NCI-H1436 treated with DMSO at 0.1 percent for 48 hours (cell line): Measurements from ENCODE around the gene CHRNA5.
"Not testable (repeated sequence)": the region's sequence is repeated elsewhere in the genome, so short reads cannot be mapped to it uniquely, and the experiment has no call there.

Experiments used
- DNase-seq: peaks from one replicate; lab custom pipeline; 2025; lab: John Stamatoyannopoulos, UW

The CHRNA5 gene

DNA sequence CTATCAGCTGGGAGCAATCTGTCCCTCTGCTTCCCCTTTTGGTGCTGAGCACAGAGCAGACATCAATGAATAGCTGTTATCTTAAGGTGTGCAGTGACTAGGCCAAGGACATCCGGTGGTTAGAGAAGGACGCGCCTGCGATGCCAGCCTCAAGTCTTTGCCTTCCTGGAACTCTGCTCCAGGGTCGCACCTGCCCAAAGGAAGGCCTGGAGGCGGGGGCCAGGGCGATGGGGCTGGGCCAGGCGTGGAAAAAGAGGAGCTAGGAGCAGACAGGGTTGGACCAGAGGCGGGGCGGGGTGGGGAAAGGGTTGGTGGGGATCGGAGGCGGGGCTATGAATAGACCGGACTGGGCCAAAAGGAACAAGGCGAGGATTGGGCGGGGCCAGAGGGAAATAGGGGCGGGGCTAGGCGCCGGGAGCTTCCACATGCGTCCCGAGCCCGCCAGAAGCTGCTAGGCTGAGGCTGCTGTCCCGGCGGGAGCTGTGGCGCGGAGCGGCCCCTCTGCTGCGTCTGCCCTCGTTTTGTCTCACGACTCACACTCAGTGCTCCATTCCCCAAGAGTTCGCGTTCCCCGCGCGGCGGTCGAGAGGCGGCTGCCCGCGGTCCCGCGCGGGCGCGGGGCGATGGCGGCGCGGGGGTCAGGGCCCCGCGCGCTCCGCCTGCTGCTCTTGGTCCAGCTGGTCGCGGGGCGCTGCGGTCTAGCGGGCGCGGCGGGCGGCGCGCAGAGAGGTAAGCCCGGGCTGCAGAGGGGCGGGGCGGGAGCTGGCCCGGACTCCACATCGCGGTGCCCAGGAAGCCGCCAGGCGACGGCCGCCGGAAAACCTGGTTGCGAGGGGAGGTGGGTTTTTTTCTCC is at the start of gene CHRNA5:
Gene CHRNA5, plus strand, starts transcription at position 424 of the 854 bp plus-strand sequence. Its CDS starts 200 bp downstream, at position 624.
- peak; percentile 66 for DNase-seq

DNA sequence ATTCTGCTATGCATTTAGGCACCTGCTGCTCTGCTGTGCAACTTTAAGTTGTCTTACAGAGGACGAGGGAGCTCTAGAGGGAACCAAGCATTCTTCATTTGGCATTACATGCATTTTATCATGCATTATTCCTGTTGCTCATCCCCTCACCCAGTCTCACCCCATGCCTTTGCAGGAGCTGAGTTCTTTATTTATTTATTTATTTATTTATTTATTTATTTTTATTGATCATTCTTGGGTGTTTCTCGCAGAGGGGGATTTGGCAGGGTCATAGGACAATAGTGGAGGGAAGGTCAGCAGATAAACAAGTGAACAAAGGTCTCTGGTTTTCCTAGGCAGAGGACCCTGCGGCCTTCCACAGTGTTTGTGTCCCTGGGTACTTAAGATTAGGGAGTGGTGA is 45.3 kb upstream of the CHRNA5 start:
- not testable (repeated sequence) for DNase-seq

DNA sequence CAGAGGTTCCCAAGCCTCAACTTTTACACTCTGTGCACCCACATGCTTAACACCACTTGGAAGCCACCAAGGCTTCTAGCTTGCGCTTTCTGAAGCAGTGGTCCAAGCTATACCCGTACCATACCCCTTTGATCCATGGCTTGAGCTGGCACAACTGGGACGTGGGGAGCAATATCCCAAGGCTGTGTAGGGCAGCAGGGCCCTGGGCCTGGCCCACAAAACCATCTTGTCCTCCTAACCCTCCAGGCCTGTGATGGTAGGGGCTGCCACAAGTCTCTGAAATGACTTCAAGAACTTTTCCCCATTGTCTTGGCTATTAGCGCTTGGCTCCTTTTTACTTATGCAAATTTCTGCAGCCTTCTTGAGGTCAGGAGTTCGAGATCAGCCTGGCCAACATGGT is 41.1 kb upstream of the CHRNA5 start:
- DNase-seq: no peak

DNA sequence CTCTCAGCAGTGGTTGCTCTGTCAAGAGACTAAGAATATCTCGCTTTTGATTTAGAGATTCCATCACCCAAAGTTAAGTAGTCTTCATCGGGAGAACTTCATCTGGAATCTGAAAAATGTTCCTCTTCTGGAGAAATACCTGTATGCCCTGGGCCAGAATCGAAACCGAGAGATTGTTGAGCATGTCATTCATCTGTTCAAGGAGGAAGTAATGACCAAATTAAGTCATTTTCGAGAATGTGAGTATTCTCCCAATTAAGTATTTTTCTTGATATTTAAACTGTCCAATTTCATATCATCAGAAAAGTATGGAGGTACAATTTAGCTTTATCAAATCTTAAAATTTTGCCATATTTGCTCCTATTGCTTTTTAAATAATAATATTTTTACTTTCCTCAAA is 38.0 kb upstream of the CHRNA5 start:
- DNase-seq: no peak

DNA sequence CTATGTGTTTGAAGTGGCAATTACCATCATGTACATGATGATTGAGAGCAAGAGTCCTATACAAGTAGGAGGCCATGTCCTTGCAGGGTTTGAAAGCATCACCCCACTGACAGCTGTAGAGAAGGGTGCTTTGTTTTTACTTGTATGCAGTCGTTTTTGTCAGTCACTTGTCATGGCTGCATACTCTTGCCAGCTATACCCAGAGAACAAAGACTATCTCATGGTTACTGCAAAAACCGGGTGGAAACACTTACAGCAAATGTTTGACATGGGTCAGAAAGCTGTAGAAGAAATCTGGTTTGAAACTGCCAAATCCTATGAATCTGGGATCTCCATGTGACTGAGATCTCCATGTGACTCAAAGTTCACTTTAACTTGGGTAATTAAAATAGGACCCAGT is 32.0 kb upstream of the CHRNA5 start:
- no peak for DNase-seq

DNA sequence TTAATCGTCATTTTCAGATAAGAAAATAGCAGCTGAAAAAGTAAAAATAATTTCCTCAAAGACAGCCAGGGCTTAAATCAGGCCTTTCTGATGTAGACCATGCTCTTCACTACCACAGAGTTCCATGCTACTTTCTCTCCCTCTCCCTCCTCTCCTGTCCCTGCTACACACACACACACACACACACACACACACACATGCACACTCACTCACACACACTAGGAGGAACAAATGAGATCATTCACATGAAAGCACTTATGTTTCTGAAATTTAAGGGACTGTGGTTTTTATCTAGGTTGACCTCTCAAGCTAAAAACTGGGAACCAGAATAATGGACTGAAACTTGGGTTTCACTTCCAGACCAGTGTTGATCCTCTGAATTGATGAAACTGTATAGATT is 29.2 kb upstream of the CHRNA5 start:
- no peak for DNase-seq

DNA sequence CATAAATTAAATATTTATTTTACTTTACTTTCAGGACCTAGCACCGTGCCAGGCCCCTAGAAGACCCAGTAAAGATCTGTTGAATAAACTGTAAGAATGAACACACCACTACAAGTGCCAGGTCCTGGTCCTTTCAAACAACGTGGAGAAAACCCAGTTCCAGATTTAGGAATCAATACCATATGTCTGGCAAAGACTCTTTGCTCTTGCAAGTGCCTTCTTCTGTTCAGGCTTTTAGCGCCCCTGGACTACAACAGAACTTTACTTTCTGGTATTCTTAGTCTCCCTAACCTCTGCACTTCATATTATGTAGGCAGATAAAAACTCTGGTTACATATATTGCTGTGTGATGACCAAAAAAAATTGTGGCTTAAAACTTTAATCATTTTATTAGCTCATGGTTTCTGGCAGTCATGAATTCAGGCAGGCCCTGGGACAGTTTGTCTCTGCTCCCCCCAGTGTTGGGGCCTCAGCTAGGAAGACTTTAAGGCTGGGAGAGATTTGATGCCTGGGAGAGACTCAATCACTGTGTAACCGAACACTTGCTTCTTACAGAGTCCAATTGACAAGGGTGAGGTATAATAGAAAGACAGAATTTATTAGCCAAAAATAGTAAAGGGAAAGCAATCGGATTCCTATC is 27.9 kb upstream of the CHRNA5 start:
- DNase-seq: no peak

DNA sequence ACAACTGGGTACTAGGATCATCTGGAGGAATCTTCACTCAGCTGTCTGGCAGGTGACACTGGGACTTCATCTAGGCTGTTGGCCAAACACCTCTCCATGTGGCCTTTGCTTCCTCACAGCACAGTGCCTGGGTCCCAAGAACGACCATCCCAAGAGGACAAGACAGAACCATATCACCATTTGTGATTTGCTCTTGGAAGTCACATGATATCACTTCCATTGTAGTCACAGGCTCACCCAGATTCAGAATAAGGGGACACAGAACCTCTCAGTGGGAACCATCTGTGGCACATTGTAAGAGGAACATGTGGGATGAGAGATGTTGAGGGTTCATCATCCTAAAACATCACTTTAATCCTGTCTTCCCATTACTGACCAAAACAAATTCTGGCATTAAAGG is 27.0 kb upstream of the CHRNA5 start:
- DNase-seq: no peak

DNA sequence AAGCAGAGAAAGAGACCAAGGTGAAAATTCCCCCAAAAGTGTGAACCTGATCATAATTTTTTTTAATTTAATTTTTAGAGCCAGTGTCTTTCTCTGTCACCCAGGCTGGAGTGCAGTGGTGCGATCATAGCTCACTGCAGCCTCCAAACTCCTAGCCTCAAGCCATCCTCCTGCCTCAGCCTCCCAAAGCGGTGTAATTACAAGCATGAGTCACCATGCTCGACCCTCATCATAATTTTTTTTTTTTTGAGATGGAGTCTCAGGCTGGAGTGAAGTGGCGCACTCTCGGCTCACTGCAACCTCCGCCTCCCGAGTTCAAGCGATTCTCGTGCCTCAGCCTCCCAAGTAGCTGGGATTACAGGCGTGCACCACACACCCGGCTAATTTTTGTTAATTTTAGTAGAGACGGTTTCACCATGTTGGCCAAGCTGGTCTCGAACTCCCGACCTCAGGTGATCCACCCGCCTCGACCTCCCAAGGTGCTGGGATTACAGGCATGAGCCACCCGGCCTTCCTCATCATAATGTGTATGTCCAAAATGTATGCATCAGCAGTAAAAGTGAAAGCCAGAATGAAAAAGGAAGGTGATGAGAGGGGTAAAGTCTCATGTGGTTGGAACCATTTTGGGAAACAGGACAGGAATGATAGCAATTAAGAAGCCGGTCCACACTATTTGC is 25.7 kb upstream of the CHRNA5 start:
- not testable (repeated sequence) for DNase-seq

DNA sequence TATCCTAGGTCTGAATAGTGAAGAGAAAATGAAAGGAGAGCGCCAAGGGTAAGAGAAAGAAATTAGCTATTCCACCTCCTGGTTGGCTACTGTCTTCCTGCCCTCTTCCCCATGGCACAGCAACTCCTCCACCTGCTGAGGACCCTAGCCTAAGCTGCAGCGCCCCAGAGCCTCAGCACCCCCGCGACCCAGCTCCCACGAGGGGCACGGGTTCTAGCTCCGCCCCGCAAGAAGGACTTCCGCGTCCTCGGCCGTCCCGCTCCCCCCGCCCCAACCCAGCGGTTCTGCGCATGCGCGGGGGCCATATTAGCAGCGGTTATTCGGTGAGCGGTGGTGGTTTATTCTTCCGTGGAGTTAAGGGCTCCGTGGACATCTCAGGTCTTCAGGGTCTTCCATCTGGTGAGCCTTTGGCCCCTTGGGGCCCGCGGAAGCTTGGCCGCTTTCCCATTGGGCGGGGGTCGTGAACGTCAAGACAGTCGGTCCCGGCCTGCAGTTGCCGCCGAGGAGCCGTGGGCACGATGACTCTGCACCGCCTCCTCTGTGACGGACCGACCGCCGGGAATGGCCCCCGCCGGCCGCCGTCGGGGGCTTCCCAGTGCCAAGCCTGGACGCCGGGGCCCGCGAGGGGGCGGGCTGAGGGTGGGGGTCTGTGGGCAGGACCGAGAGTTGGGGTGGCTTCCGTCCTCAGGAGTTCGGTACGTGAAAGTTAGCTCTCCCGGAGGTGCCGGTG is 25.0 kb upstream of the CHRNA5 start, which contains the start of gene PSMA4:
Gene PSMA4, plus strand, starts transcription at position 304 of the 730 bp plus-strand sequence. CDS start 1,484 bp downstream, outside the sequence.
- DNase-seq: peak; percentile 24

DNA sequence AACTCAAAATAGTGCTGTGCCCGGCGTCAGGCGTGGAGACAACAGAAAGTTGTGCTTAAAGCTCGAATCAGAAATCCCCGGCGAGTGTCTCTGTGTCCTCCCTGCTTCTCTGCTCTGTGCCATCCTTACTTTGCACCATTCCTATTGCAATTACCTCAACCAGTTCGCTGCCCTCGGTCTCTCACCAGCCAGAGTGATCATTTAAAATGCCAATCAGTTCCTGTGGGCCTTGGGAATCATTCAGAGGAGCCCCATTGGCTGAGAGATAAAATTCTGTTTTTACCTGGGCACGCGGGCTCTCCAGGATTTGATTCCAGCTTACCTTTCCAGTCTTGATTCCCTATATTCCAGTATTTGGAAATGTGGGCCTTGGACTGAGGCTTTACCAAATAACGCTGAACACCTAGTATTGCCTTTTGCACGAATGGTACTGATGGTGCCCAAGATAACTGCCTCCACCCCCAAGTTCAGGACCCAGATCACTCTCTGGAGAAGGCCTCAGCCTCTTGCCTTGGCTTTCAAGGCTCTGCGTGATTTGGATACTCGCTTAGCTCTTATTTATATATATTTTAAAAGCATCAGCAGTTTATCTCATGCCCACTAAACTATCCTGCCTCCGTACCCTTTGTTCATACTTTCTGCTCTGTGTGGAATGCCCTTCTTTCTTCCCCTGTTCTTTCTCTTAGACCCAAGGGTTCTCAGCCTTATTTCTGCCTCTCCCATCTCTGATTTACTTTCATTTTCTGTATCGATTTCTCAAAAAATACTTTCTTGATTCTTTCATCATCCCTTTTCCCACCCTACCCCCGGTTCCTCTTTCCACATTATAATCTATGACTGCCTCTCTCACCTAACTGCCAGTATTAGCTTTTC is 24.2 kb upstream of the CHRNA5 start:
- DNase-seq: no peak

DNA sequence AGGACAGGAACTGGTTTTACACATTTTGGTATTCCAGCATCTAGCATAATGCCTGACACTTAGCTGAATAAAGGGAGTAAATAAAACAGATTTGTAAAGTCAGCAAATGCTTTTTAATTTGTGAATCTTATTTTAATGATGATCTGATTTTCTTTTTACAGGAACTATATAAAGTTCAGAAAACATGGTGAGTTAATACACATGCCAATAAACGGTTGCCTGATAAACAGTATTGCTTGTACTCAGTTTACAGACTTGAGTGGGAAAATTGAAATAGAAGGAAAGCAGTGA is 23.6 kb upstream of the CHRNA5 start:
- DNase-seq: no peak

DNA sequence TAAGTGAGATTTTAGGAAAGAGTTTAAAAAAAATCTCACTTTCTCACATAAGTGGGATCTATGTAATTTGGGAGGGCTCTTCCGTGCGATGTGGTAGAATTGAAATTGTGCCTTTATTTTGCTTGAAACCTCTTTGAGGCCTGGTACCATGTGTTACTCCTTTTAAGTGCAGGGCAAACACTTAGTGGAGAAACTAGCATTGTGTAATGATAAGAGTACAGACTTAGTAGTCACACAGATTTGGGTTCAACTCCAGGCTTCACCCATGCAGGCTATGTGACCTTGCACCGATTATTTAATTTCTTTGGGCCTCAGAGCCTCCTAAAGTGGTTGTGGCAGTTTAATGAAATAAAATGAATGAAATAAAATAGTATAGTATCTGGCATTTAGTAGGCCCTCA is 22.7 kb upstream of the CHRNA5 start:
- DNase-seq: no peak

DNA sequence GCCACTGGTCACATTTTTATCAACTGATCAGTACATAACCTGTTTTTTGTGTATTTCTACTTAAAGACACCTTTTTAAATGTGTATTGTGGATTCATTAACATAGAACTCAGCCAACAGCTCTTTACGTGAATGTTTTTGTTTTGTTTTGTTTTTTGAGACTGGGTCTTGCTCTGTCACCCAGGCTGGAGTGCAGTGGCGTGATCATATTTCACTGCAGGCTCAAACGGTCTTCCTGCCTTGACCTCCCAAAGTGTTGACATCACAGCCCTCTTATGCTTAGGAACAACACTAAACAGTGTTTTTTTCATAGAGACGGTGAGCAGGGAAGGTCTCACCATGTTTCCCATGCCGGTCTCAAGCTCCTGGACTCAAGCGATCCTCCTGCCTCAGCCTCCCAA is 15.1 kb upstream of the CHRNA5 start:
- no peak for DNase-seq

DNA sequence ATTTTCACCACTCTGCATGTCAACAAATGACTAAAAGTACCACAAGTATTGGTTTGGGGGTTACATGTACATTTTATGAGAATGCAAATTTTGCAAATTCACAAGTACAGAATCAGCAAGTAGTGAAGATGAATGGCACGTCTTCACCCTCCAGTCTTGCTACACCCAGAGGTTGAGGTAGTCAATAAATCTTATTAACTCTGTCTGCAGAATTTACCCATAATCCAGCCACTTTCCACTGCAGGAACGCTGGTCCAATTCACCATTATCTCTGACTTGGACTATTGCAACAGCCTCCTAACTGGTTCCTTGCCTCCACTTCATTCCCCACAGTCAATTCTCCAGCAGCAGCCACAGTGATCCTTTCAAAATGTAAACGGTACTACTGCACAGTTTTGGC is 14.5 kb upstream of the CHRNA5 start:
- no peak for DNase-seq

DNA sequence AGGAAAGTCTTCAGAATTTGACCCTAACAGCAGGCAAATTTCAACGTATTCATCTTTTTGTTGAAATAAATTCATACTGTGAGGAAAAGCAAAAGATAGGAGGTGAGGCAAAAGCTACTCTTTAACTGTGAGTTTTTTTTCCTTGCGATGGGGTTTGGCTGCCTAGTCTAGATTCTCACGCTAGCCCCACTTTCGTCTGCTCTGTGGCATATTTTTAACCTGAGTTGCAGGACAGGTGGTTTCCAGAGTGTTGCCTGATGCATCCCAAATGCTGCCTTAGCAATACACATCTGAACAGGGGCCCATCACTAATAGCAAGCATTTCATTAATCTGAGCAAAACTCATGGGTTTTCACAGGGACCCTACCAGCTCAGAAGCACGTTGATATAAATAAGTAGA is 13.4 kb upstream of the CHRNA5 start:
- DNase-seq: no peak

DNA sequence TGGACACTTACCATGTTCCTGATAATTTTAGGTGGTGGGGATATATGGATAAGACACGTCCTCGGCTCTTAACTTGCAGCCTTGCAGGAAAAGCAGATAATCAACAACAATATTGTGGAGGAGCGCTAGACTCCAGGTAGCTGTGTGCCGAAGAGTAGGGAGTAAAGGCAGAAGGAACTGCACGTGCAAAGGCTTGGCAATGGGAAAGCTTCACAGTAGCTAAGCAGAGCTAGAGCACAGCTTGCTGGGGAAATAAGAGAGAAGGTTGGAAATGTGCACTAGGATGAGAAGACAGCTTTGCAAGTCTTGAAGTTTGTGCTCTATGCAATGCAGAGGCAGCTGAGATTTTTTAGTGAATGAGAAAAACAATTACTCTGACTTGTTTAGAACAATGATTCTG is 12.7 kb upstream of the CHRNA5 start:
- DNase-seq: no peak

DNA sequence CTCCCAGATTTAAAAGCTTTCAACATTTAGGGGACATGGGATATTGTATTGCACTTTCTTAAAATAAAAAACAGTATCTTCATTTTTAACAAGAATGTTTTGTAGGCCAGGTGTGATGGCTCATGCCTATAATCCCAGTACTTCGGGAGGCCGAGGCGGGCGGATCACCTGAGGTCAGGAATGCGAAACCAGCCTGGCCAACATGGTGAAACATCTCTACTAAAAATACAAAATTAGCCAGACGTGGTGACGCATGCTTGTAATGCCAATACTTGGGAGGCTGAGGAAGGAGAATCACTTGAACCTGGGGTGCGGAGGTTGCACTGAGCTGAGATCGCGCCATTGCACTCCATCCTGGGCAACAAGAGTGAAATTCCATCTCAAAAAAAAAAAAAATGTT is 5.1 kb upstream of the CHRNA5 start:
- DNase-seq: not testable (repeated sequence)

DNA sequence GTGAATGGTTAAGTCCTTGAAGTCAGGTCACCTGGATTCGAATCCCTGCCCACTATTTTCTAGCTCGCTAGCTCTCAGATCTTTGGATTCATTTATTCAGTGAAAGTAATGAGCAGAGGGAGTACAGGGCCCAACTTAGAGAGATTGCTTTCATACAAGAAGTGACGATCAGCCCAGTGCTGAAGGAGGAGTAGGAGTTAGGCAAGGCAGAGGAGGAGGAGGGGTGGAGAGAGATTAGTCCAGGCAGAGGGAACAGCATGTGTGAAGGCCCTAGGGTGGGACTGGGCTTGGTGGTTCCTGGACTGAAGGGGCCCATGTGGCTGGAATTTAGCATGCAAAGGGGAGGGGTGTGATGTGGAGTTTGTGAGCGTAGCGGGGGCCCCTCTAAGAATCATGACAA is 3.8 kb upstream of the CHRNA5 start:
- DNase-seq: no peak

DNA sequence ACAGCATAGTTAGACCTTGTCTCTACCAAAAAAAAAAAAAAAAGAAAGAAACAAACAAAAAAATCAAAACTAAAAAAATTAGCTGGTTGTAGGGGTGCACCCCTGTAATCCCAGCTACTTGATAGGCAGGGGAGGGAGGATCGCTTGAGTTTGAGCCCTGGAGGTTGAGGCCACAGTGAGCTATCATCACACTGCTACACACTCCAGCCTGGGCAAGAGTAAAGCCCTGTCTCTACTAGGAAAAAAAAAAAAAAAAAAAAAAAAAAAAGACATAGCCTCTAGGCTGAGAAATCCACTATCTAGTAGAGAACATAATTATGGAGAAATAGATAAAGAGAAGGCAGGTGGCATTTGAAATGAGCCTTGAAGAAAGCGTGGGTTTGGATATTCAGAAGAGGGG is 2.2 kb upstream of the CHRNA5 start:
- DNase-seq: no peak

DNA sequence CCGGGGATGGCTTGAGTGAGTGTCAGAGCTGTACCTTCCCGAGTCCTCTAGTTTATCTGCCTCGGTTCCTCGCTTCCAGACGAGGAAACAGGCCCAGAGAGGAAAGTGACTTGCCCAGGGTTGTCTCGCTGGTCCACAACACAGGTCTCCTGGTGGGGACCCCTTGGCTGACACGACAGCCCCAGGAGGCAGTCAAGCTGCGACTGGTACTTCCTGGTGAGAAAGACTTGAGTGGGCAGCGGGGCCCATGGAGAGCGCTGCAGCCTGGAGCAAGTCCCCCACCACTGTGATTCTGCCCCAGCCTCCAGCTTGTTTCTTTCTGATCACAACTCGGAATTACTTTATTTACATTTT is 600 bp upstream of the CHRNA5 start:
- DNase-seq: no peak
